Muscle of back (tissue), 11 donors: ENCODE results near the gene STK32B. TPM values are rescaled to one million over a fixed set of nuclear protein-coding genes. Genes with fewer than 3 reads are reported as not detected.
"Not testable (repeated sequence)": the region's sequence is repeated elsewhere in the genome, so short reads cannot be mapped to it uniquely, and the experiment has no call there.

Experiments
- DNase-seq, 3 donors: peaks; one replicate each; pipeline versions ENCODE4 v3.0.0 to v3.0.0-alpha.2; 2013
- polyA plus RNA-seq, 10 donors: library from polyadenylated mRNA; unstranded; fragments of 120-200 nt; gene quantifications; one replicate each; pipeline ENCODE4 v1.2.1, GENCODE V29; 2013; ENCODE audit not compliant: insufficient read length in 10 of 10

STK32B gene
- polyA plus RNA-seq, 10 donors, result 5.6 to 13.3 (median 7.3) TPM

DNA sequence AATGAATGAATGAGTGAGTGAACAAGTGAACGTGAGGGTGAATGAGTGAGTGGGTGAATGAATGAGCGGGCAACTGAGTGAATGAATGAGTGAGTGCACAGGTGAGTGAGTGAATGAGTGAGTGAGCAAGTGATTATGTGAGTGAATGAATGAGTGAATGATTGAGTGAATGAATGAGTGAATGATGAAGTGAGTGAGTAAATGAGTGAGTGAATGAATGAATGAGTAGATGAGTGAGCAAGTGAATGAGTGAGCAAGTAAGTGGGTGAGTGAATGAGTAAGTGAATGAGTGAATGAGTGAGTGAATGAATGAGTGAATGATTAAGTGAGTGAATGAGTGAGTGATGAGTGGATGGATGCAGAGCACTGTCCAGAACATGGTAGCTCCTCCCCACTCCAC is 205.8 kb downstream of the STK32B start:
- DNase-seq, result no peak

DNA sequence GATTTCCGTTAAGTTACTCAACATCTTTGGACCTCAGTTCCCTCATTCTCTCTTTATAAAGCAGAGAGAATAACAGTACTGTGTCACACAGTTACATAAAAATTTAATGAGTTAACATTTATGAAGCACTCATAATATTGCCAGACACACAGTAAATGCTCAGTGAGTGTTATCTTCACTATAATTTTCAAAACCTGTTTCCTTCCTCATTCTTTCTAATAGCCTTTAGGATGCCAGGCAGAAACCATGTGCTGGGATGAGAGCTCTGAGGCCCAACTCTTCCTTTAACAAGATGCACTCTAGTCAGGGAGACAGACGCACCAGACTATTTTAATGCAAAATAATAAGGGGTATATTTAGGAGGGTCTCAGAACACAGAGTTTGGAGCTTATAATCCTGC is 208.2 kb downstream of the STK32B start:
- no peak for DNase-seq

DNA sequence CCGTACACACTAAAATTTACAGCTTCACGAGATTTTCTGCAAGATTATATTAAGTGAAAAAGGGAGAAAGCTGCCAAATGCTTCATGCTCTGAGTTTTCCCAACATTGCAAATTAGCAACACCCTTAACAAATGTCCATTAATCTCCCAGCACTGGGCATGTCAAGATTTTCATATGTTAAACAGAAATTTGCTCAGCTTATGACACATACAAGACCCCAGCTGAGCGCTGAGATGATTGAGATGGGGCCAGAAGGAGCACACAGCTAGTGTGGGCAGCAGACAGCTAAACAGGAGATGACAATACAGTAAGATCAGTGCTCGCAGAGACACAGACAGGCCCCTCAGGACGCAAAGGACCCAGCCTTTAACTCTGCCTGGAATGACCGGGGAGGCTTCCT is 208.8 kb downstream of the STK32B start:
- no peak for DNase-seq

DNA sequence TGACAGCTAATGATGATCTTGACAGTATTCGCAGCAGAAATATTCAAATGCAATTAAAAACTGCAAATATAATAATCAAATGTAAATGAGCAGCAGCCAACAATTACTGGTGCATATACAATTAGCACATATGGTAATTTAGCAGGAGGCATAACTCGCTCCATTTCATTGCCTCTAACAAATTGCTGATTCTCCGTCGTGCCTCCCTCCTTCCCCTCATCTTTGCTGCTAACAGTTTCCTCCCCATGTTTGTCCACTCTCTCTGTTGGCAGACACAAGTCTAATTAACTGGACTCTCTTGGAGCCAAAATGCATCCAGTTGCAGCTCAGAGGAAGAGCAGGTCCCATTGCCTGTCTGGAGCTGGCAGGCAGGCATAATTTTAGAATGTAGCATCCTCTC is 210.6 kb downstream of the STK32B start:
- no peak for DNase-seq

DNA sequence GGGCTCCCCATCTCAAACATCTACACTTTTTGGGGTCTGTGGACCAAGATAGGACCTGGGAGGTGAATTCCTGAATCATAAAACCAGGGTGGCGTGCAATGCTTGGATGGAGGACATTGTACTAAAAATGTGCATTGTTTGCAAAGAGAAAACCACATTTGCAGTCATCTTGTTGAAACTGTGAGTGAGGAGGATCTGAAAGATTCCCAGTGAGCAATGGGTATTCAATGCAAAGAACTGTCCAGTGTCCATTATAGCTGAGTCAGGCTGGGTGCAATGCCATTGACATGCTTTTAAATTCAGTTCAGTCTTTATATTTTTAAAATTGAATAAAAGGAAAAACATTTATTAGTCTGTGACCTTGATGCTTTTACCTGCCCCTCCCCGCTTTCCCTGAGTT is 215.7 kb downstream of the STK32B start:
- DNase-seq, result no peak

DNA sequence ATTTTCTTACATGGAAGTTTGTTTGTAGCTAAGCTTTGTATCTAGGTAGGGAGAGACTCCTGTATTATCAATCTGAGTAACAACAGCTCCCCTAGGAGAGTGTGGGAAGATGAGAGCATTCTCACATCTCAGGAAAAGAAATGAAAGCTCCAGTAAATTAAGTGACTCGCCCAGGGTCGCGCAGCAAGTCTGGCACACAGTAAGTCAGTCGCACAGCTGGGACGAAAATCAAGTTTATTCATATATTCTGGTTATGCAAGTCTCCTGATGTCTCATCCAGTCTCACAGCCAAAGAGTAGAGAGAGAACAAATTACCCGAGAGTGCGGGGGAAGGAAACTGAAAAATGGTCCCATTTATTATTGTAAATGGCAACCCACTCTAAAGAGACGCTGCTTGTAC is 216.1 kb downstream of the STK32B start:
- DNase-seq, result peak in 1 of 3 donors; percentile 10

DNA sequence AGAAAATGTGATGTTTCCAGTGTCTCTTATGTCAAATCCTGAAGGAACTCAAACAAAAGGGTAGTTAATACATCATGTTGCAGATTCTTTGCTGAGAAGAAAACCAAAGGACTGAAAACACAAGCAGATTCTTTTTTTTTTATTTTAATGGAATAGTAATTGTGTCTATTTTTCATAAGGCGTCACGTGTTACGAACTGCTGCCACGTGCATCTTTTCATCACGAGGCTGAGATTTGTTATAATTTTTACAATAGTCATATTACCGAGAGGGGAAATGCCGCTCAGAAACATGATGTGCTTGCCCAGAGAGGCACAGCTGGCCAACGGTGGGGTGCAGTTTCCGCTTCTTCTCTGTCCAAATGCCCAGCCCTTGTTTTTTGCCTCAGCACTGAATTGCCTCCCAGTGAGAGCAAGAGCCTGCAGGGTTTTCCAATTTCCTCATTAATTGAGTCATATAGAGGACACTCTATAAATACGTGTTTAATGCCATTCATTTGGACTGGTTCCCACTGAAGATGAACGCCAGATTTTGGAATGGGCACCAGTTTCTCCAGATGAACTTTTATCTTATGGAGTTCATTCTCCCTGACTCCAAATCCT is 225.3 kb downstream of the STK32B start:
- DNase-seq, result no peak

DNA sequence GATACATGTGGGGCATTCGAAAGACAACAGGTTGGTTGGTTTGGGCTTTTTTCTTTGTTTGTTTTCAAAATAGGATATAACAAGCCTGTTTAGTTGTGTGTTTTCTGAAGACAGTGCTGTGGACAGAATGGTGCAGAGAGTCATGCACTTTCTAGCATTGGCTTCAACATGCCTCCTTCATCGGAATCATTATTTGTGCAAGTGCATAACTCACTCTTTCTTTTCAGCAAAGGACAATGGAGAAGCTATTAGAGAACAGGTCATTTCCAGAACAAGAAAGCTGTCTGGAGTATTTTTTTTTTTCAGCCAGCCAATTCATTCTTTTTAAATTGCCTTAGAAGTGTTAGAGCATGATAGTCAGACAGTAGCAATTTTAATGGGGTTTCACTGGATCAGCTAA is 225.8 kb downstream of the STK32B start:
- DNase-seq, result no peak

DNA sequence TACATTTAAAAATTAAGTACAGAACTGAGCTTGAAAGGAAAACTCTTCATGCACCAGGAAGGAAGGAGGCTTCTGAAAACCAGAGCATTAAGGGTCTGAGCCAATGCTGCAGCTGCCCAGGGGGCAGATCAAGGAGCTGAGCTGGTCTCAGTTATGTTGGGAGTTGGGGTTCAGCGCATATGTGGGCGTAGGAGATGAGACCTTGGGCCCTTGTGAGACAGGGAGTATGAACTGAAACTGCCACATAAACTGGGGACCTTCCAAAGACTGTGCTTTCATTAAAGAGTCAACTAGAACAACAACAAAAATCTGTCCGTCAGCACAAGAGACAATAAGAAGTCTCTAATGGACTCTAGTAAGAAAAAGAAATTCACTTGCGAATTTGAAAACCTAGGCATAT is 226.9 kb downstream of the STK32B start:
- no peak for DNase-seq

DNA sequence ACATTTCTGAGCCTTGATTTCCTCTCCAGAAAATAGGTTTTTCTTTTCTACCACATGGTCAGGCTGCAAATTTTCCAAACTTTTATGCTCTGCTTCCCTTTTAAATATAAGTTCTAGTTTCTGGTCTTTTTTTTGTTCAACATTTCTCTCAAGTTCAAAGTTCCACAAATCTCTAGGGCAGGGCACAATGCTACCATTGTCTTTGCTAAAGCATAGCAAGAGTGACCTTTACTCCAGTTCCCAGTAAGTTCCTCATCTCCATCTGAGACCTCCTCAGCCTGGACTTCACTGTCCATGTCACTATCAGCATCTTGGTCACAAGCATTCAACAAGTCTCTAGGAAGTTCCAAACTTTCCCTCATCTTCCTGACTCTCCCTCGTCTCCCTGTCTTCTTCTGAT is 228.8 kb downstream of the STK32B start:
- DNase-seq, result not testable (repeated sequence)

DNA sequence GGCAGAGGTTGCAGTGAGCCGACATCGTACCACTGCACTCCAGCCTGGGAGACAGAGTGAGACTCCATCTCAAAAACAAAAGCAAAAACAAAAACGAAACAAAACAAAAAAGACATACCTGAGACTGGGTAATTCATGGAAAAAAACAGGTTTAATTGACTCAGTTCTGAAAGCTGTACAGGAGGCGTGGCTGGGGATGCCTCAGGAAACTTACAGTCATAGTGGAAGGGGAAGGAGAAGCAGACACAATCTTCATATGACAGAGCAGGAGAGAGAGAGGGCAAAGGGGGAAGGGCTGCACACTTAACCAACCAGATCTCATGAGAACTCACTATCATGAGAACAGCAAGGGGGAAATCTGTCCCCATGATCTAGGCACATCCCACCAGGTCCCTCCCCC is 229.5 kb downstream of the STK32B start:
- DNase-seq, result no peak

DNA sequence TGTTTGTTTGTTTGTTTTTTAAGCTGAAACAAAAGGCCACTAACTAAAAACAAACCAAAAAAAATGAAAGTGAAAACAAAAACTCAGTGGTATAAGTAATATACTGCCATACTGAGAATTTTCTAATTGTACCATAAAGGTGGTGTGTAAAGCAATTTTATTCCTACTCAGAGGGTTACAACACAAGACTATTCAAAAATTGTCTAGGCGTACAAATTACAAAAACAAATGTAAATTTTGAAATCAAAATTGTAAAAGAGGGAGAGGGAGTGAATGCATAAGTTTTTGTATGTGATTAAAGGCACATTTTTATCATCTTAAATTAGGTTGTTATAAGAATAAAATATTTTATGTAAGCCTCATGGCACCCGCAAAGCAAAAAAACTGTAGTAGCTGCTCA is 232.6 kb downstream of the STK32B start:
- no peak for DNase-seq

DNA sequence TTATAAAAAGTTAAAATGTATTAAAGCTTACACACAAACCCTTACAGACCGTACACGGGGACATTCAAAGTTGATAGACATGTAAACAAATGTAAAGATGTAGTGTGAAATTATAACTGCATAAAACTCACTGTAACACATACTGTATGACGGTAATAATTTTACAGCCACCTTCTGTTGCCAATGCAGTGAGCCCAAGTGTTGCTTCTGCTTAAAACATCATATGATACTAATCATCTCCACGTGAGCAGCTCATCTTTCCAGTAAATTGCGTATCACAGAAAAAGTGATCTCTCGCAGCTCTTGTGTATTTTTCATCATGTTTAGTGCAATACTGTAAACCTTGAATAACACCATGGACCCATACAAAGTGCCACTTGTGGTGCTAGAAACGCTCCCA is 233.2 kb downstream of the STK32B start:
- DNase-seq, result no peak

DNA sequence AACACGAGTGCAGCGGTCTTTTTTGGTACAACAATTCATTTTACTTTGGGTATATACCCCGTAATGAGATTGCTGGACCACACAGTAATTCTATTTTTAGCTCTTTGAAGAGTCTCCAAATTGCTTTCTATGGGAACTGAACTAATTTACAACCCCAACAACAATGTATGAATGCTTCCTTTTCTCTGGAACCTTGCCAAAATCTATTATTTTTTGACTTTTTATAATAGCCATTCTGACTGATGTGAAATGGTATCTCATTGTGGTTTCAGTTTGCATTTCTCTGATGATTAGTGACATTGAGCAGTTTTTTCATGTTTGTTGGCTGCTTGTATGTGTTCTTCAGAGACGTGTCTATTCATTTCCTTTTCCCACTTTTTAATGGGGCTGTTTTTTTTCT is 240.8 kb downstream of the STK32B start:
- DNase-seq, result no peak

DNA sequence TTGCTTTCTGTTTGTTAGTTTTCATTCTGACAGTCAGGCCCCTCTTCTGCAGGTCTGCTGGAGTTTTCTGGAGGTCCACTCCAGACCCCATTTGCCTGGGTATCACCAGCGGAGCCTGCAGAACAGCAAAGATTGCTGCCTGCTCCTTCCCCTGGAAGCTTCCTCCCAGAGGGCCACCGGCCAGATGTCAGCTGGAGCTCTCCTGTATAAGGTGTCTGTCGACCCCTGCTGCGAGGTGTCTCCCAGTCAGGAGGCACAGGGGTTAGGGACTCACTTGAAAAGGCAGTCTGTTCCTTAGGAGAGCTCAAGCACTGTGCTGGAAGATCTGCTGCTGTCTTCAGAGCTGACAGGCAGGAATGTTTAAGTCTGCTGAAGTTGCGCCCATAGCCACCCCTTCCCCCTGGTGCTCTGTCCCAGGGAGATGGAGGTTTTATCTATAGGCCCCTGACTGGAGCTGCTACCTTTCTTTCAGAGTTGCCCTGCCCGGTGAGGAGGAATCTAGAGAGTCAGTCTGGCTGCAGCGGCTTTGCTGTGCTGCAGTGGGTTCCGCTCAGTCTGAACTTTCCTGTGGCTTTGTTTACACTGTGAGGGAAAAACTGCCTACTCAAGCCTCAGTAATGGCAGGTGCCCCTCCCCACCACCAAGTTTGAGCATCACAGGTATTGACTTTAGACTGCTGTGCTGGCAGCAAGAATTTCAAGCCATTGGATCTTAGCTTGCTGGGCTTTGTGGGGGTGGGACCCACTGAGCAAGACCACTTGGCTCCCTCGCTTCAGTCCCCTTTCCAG is 246.9 kb downstream of the STK32B start:
- not testable (repeated sequence) for DNase-seq

DNA sequence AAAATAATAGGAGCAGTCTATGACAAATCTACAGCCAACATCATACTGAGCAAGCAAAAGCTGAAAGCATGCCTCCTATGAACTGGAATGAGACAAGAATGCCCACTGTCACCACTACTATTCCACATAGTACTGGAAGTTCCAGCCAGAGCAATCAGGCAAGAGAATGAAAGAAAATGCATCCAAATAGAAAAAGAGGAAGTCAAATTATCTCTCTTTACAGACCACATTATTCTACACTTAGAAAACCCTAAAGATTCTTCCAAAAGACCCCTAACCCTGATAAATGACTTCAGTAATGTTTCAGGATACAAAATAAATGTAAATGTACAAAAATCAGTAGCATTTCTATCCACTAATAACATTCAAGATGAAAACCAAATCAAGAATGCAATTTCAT is 249.0 kb downstream of the STK32B start:
- no peak for DNase-seq

DNA sequence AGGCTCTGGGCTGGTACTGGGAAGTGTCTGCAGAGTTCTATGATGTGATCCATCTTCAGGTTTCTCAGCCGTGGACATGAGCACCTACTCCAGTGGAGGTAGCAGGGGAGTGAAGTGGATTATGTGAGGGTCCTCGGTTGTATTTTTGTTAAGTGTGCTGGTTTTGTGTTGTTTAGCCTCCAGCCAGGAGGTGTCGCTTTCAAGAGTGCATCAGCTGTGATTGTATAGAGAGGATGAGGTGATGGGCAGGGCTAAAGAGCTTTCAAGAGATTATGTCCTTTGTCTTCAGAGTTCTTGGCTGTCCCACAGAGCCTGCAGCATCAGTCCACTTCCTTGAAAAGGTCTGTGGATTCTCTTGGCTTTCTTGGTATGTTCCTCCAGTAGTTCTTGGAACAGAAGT is 256.6 kb downstream of the STK32B start:
- no peak for DNase-seq

DNA sequence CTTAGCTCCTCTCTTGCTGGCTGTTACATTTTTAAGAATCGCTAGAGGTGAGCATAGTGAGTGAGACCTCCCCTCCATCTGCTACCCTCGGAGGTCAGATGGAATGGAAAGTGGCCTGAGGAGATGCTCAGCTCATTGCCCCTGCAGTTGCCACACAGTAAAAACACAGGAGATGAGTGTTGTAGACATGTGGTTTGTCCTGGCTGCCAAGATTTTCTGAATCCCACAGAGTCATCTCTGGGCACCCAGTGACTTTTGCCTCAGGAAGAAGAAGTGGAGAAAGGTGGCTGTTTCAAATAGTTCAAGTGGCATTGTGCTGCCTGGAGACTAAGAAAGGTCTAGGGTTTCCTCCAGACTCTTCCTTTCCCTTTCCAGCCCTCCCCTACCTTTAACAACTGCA is 271.0 kb downstream of the STK32B start:
- DNase-seq, result no peak

DNA sequence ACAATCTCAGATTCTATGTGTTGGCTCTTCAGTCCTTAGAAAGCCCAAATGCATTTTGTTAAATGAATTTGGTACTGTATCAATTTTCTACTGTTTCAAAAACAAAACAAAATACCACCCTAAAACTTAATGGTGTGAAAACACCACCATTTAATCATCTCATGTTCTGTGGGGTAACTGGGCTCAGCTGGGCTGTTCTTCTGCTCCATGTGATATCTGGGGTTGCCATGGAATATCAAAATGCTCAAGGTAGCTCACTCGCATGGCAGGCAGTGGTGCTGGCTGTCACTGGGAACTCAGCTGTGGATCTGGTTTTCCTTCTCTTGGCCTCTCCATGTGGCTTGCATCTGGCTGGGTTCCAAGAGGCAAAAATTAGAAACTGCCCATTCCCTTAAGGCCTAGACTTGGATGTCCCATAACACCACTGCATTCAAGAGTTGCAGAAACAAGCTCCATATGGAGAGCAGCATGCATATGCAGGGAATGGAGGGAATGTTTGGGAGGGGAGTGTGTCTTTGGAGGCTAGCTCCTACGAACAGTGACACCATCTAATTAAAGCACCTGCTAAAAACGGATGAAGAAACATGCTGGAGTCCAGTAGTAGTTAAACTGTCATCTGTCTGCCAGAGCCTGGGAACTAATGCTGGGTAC is 279.2 kb downstream of the STK32B start:
- no peak for DNase-seq

DNA sequence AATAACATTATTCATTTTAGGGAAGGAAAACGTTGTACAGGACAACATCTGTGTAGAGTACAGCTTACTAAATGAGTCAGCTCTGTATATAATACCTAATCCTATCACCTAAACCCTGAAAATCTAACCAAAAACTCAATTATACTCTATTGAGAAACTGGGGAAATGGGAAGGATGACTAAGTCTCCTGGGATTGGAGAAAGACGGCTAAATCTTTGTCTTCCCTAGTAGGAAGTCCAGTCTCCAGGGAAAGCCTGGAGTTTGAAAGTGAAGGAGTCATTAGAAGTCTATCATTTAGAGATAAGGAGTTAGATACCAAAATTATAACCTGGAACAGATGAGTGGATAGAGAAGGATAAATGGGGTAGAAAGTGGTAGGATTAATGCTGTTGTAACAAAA is 286.5 kb downstream of the STK32B start:
- DNase-seq, result no peak

DNA sequence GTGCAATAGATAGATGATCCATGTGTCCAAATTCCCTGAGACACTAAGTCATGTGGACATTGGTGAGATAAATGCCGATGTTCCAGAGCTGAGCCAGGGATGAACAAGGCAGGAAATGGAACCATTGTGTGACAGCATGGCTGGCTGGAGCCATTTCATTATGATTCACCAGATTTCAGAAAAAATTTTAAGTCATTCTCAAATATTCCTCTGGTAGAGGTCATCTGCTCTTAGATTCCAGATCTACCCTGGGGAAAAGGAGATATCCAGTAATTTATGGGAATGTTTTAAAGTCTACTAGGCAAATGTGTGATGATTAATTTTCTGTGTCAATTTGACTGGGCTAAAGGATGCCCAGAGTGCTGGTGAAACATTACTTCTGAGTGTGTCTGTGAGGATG is 287.3 kb downstream of the STK32B start:
- DNase-seq, result no peak

DNA sequence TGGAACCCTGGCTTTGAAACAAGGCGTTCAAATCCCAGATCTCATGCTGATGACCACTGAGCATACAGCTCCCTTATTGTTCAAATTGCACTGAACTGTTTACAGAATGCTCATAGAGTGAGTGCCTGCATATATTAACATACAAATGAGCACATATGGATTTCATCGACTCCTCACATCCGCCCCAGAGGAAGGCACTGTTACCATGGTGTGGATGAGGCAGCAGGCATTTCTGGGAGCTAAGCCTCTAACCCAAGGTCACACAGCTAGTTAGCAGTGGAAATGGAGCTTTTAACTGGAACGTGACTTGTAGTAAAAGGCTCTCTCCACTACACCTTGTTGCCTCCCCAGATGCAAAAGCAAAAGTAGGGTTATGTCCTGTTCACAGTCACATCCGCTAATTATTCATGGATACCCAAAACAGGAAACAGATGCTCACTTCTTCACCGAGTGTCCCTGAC is 289.7 kb downstream of the STK32B start:
- peak; percentile 1 to 11 (median 2) for DNase-seq

DNA sequence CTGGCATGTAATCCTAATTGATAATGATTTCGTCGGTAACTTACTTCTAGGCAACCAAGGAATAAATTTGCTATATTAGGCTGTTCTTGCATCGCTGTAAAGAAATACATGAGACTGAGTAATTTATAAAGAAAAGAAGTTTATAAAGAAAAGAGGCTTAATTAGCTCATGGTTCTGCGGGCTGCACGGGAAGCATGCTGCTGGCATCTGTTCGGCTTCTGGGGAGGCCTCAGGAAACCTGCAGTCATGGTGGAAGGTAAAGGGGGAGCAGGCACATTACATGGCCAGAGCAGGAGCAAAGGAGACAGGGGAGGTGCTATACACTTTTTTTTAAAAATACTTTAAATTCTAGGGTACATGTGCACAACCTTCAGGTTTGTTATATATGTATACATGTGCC is 290.2 kb downstream of the STK32B start:
- no peak for DNase-seq
